A549 (cell line): ENCODE data around the gene PVALEF. TPM values are rescaled to one million over a fixed set of nuclear protein-coding genes. Genes with fewer than 3 reads are reported as not detected.
A peak's percentile ranks its signal among the peaks of the same experiment; 100 is the strongest.

Experiments
- ATAC-seq, 2 experiments: fragments of 200-7000 bp in 1 of 2; fragments of >200 bp in 1 of 2; cut with Nextera tagmentation in 1 of 2; cut with Tn5 transposase in 1 of 2; 3 replicates each; pipeline versions ENCODE4 v1.8.0 to v1.9.1; 2018 to 2020; ENCODE audit warnings: mild to moderate bottlenecking in 1 of 2, moderate library complexity in 1 of 2
- CTCF ChIA-PET: fragments of 300-600 bp; sonication (Branson Sonifier 250); formaldehyde crosslinking; extraction: SDS; loops from one replicate; lab custom pipeline; 2021; ENCODE audit warnings: antibody characterized with exemption, inconsistent platforms; lab: Yijun Ruan, JAX
- POLR2A ChIA-PET: fragments of 350-600 bp; formaldehyde crosslinking; extraction: SDS; loops from one replicate; lab custom pipeline; 2021; ENCODE audit warnings: antibody characterized with exemption, inconsistent platforms; lab: Yijun Ruan, JAX
- DNase-seq, 2 experiments: peaks; one replicate each; pipeline versions ENCODE4 v3.0.0 to v3.0.0-alpha.2; 2011 to 2016; ENCODE audit warnings: low read depth in 1 of 2, low spot score in 1 of 2
- FAIRE-seq: peaks from 2 replicates; lab custom pipeline; 2011; peaks lifted over from hg19 to GRCh38; lab: Jason Lieb, UNC
- H3K27ac ChIP-seq, 2 experiments: fragments of >200 bp; sonication (Bioruptor Twin); formaldehyde crosslinking; 3 replicates each; pipeline ENCODE4 v1.5.1; 2016 to 2017
- H3K4me1 ChIP-seq: fragments of >200 bp; sonication (Bioruptor Twin); formaldehyde crosslinking; 3 replicates; pipeline ENCODE4 v1.6.1; 2016
- H3K4me2 ChIP-seq: fragments of >200 bp; sonication (Bioruptor Twin); formaldehyde crosslinking; 3 replicates; pipeline ENCODE4 v1.6.1; 2016
- H3K4me3 ChIP-seq: fragments of >200 bp; sonication (Bioruptor Twin); formaldehyde crosslinking; 3 replicates; pipeline ENCODE4 v1.5.1; 2016
- H3K9me3 ChIP-seq: fragments of >200 bp; sonication (Bioruptor Twin); formaldehyde crosslinking; 3 replicates; pipeline ENCODE4 v1.6.1; 2016
- CTCF ChIP-seq: fragments of >200 bp; sonication (Bioruptor Twin); formaldehyde crosslinking; IDR thresholded peaks from 3 replicates; pipeline ENCODE4 v1.5.1; 2016
- EHF ChIP-seq: fragments of 250-450 bp; sonication (Bioruptor Pico); IDR thresholded peaks from 2 replicates; pipeline ENCODE4 v1.5.0; 2020; ENCODE audit warnings: mild to moderate bottlenecking
- EP300 ChIP-seq, 2 experiments: fragments of >200 bp; sonication (Bioruptor Twin); formaldehyde crosslinking; IDR thresholded peaks; 2 replicates in 1 of 2; 3 replicates in 1 of 2; pipeline ENCODE4 v1.6.1; 2016 to 2017
- FOSB ChIP-seq: fragments of 250-450 bp; sonication (Bioruptor Pico); IDR thresholded peaks from 2 replicates; pipeline ENCODE4 v1.5.0; 2020; ENCODE audit warnings: mild to moderate bottlenecking, moderate library complexity
- HES2 ChIP-seq: fragments of >200 bp; sonication (Bioruptor Twin); formaldehyde crosslinking; IDR thresholded peaks from 2 replicates; pipeline ENCODE4 v1.6.1; 2016
- HEYL ChIP-seq: fragments of 250-450 bp; sonication (Bioruptor Pico); IDR thresholded peaks from 2 replicates; pipeline ENCODE4 v1.8.0; 2021; ENCODE audit warnings: mild to moderate bottlenecking, moderate library complexity
- HOXA7 ChIP-seq: fragments of 250-450 bp; sonication (Bioruptor Pico); IDR thresholded peaks from 2 replicates; pipeline ENCODE4 v1.5.0; 2020; ENCODE audit warnings: mild to moderate bottlenecking, moderate library complexity
- HOXB13 ChIP-seq: fragments of 250-450 bp; sonication (Bioruptor Pico); IDR thresholded peaks from 2 replicates; pipeline ENCODE4 v1.5.0; 2020; ENCODE audit warnings: low read depth, mild to moderate bottlenecking, moderate library complexity
- HOXB5 ChIP-seq: fragments of 250-450 bp; sonication (Bioruptor Pico); IDR thresholded peaks from 2 replicates; pipeline ENCODE4 v1.5.0; 2020; ENCODE audit warnings: mild to moderate bottlenecking, moderate library complexity
- MAFK ChIP-seq: fragments of 450-650 bp; IDR thresholded peaks from 2 replicates; pipeline ENCODE4 v1.6.1; 2014; ENCODE audit not compliant: partially characterized antibody
- MAX ChIP-seq: IDR thresholded peaks from 2 replicates; pipeline ENCODE4 v1.6.1; 2012
- RAD21 ChIP-seq, 2 experiments: fragments of >200 bp in 1 of 2; sonication (Bioruptor Twin) in 1 of 2; formaldehyde crosslinking in 1 of 2; IDR thresholded peaks in 1 of 2; conservative IDR thresholded peaks in 1 of 2; 2 replicates in 1 of 2; 3 replicates in 1 of 2; pipeline ENCODE4 v1.6.1; 2012 to 2018; ENCODE audit warnings: inconsistent platforms in 1 of 2
- SMC3 ChIP-seq: fragments of >200 bp; sonication (Bioruptor Twin); formaldehyde crosslinking; IDR thresholded peaks from 3 replicates; pipeline ENCODE4 v1.6.1; 2018; ENCODE audit warnings: inconsistent platforms
- ZFP36 ChIP-seq: fragments of 450-650 bp; IDR thresholded peaks from 2 replicates; pipeline ENCODE4 v1.6.1; 2014; ENCODE audit warnings: borderline replicate concordance; ENCODE audit not compliant: partially characterized antibody
- ZNF302 ChIP-seq: fragments of 250-450 bp; sonication (Bioruptor Pico); IDR thresholded peaks from 2 replicates; pipeline ENCODE4 v1.9.0; 2021; ENCODE audit warnings: inconsistent platforms, mild to moderate bottlenecking, moderate library complexity
- ZSCAN20 ChIP-seq: fragments of 250-450 bp; sonication (Bioruptor Pico); IDR thresholded peaks from 2 replicates; pipeline ENCODE4 v1.8.0; 2022; ENCODE audit warnings: mild to moderate bottlenecking, moderate library complexity
- WGBS: methylation state at CpG from one replicate; pipeline ENCODE4 v1.1.6; 2017; ENCODE audit errors: missing lambda C conversion rate; 5-methylcytosine and 5-hydroxymethylcytosine counted together
- polyA plus RNA-seq, 4 experiments: library from polyadenylated mRNA; depleted of rRNA in 3 of 4; stranded (reverse); fragments of >200 nt; fragmentation: RNase III in 1 of 4; extraction: RNeasy Plus Mini Kit Qiagen cat#74134 plus additional on column Dnase treatment in 1 of 4; gene quantifications; 2 replicates in 3 of 4; 3 replicates in 1 of 4; pipeline ENCODE4 v1.2.3, GENCODE V29; 2011 to 2017
- small RNA-seq, 6 experiments: library from RNA; depleted of rRNA; stranded (forward); fragments of <200 nt; gene quantifications; one replicate each; pipeline ENCODE3, GENCODE V24; 2012

Gene PVALEF
- polyA plus RNA-seq, 2 of the 4 experiments (the other 2 are of a cell fraction), result not detected

GRCh38 chr17:81230043-81230820, 64.9 kb downstream of the PVALEF start:
- POLR2A ChIA-PET, result no interaction called here
- TF ChIP-seq CTCF, result peak; percentile 50
- TF ChIP-seq HOXB5 (CRISPR knock-in tag), result no peak
- TF ChIP-seq EP300 (IDR thresholded peaks at IDR 0.05), result no peak
- TF ChIP-seq ZFP36, result peak; percentile 89
- TF ChIP-seq EHF (CRISPR knock-in tag), result no peak
- no peak for TF ChIP-seq MAX
- peak; percentile 34 to 60; a peak in 2 of 5 replicates for TF ChIP-seq RAD21 (conservative IDR thresholded peaks at IDR 0.05 in 1 of 2, IDR thresholded peaks at IDR 0.05 in 1 of 2)
- no peak for TF ChIP-seq ZNF302 (CRISPR knock-in tag)
- no peak for TF ChIP-seq HEYL
- no peak for TF ChIP-seq HOXA7 (CRISPR knock-in tag)
- TF ChIP-seq FOSB (CRISPR knock-in tag), result no peak
- no peak for TF ChIP-seq MAFK
- TF ChIP-seq SMC3, result peak; percentile 30; the same call in 2 of the 3 replicates
- FAIRE-seq (no peak), DNase-seq (peak; percentile 56 to 79), ATAC-seq (peak; percentile 44 to 81; a peak in 5 of 6 replicates)
- Histone ChIP-seq H3K4me2 (no peak overlapping the region), H3K4me3 (no peak overlapping the region), H3K27ac (no peak overlapping the region), H3K4me1 (no peaks in the 10 kb centered on the region), H3K9me3 (peaks cover 8% of the 10 kb centered on the region; the same call in 2 of the 3 replicates)
- CTCF ChIA-PET, result interaction anchor here (0.6 to 13.0 kb wide), 26 partner anchors 9 to 254 kb away, joined by 3 to 153 read pairs (median 4); partner anchors contain the start of genes NDUFAF8 and TEPSIN
- 74% methylated on average over 26 of the region's 26 CpGs for WGBS

DNA sequence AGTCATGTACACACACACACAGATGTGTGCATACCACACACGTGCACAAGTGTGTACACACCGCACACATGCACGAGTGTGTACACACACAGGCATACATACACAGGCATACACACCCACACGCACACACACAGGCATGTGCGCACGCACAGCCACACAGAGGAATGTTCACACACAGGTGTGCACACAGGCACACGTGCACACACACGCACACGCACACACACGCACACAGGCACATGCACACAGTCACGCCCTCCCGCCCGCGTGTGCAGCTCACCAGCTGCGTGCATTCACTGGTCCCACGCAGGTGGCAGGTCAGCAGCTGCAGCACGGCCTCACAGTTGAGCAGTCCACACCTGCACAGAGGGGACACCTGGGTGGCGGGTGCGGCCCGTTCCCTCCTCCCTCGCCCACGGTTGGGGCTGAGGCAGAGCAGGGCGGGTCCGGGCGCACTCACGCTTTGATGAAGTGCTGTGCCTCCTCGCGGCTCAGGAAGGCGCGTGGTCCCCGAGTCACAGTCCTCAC, 65.9 kb downstream of the PVALEF start:
- CTCF ChIA-PET, result interaction anchor here (0.9 to 13.0 kb wide), 13 partner anchors 9 to 370 kb away, joined by 3 to 153 read pairs (median 7); partner anchors contain the start of genes NDUFAF8 and TEPSIN
- 87% methylated on average over 21 of the region's 31 CpGs for WGBS
- H3K4me2 ChIP-seq, result no peak overlapping the region
- FAIRE-seq, result no peak
- no peak overlapping the region for H3K4me3 ChIP-seq
- no peak for DNase-seq
- no peak for TF ChIP-seq HOXA7 (CRISPR knock-in tag)
- no peak for TF ChIP-seq HES2
- H3K9me3 ChIP-seq, result peaks cover 8% of the 10 kb centered on the region; the same call in 2 of the 3 replicates
- no peak overlapping the region for H3K27ac ChIP-seq
- ATAC-seq, result no peak; a peak in 1 of 6 replicates
- no peaks in the 10 kb centered on the region for H3K4me1 ChIP-seq
- POLR2A ChIA-PET, result no interaction called here

GRCh38 chr17:81231766-81232581, 66.7 kb downstream of the PVALEF start:
- Histone ChIP-seq H3K27ac (no peak overlapping the region), H3K4me1 (no peaks in the 10 kb centered on the region; the same call in 2 of the 3 replicates), H3K4me3 (no peak overlapping the region), H3K4me2 (no peak overlapping the region), H3K9me3 (peaks cover 5% of the 10 kb centered on the region; the same call in 2 of the 3 replicates)
- WGBS, result 91% methylated on average over 30 of the region's 43 CpGs
- CTCF ChIA-PET, result interaction anchor here (1.2 to 13.0 kb wide), 8 partner anchors 9 to 369 kb away, joined by 3 to 153 read pairs (median 5); partner anchors contain the start of genes NDUFAF8 and TEPSIN
- TF ChIP-seq ZSCAN20 (CRISPR knock-in tag), result no peak
- TF ChIP-seq HOXB13 (CRISPR knock-in tag), result no peak
- ATAC-seq (no peak), DNase-seq (no peak), FAIRE-seq (no peak)
- POLR2A ChIA-PET, result no interaction called here

Small RNA genes lying within 50 kb of the gene (small RNA-seq; reads per million reads assigned to genes)
- gene MIR1250, result 0 to 4.5 (median 0) reads per million in 6 experiments
- 0.62 to 90.9 (median 23.2) reads per million in 6 experiments for gene MIR3065
- 0 reads per million in 6 experiments for gene MIR657

Other genes starting within 250 kb of the PVALEF start
- gene CHMP6, start 173.7 kb upstream of the PVALEF start, polyA plus RNA-seq (2011; rRNA removed), result 17.8 and 28.9 TPM in 2 replicates
- gene CHMP6, start 173.7 kb upstream of the PVALEF start, polyA plus RNA-seq (2017; fragmentation: RNase III; extraction: RNeasy Plus Mini Kit Qiagen cat#74134 plus additional on column Dnase treatment), result 26.6 to 32.7 TPM (median 30.8 TPM) in 3 replicates
- 7.1 and 8.6 TPM in 2 replicates for gene BAIAP2, start 130.4 kb upstream of the PVALEF start, polyA plus RNA-seq (2011; rRNA removed)
- gene BAIAP2, start 130.4 kb upstream of the PVALEF start, polyA plus RNA-seq (2017; fragmentation: RNase III; extraction: RNeasy Plus Mini Kit Qiagen cat#74134 plus additional on column Dnase treatment), result 23.9 to 30.4 TPM (median 27.5 TPM) in 3 replicates
- gene AATK, start 714 bp downstream of the PVALEF start, polyA plus RNA-seq (2011; rRNA removed), result 0.17 and 0.26 TPM in 2 replicates
- gene AATK, start 714 bp downstream of the PVALEF start, polyA plus RNA-seq (2017; fragmentation: RNase III; extraction: RNeasy Plus Mini Kit Qiagen cat#74134 plus additional on column Dnase treatment), result 0.37 to 0.51 TPM (median 0.39 TPM) in 3 replicates
- 2.6 and 3.3 TPM in 2 replicates for gene CEP131, start 57.5 kb downstream of the PVALEF start, polyA plus RNA-seq (2011; rRNA removed)
- gene CEP131, start 57.5 kb downstream of the PVALEF start, polyA plus RNA-seq (2017; fragmentation: RNase III; extraction: RNeasy Plus Mini Kit Qiagen cat#74134 plus additional on column Dnase treatment), result 10.3 to 11.5 TPM (median 10.5 TPM) in 3 replicates
- 12.5 TPM in 2 replicates for gene TEPSIN, start 73.5 kb downstream of the PVALEF start, polyA plus RNA-seq (2011; rRNA removed)
- gene TEPSIN, start 73.5 kb downstream of the PVALEF start, polyA plus RNA-seq (2017; fragmentation: RNase III; extraction: RNeasy Plus Mini Kit Qiagen cat#74134 plus additional on column Dnase treatment), result 26.1 to 31.3 TPM (median 30.4 TPM) in 3 replicates
- gene NDUFAF8, start 73.8 kb downstream of the PVALEF start, polyA plus RNA-seq (2011; rRNA removed), result 198 and 308 TPM in 2 replicates
- 173 to 192 TPM (median 179 TPM) in 3 replicates for gene NDUFAF8, start 73.8 kb downstream of the PVALEF start, polyA plus RNA-seq (2017; fragmentation: RNase III; extraction: RNeasy Plus Mini Kit Qiagen cat#74134 plus additional on column Dnase treatment)
- 35.8 and 49.3 TPM in 2 replicates for gene SLC38A10, start 129.8 kb downstream of the PVALEF start, polyA plus RNA-seq (2011; rRNA removed)
- gene SLC38A10, start 129.8 kb downstream of the PVALEF start, polyA plus RNA-seq (2017; fragmentation: RNase III; extraction: RNeasy Plus Mini Kit Qiagen cat#74134 plus additional on column Dnase treatment), result 59.7 to 72.9 TPM (median 67.4 TPM) in 3 replicates
- 2.1 and 2.6 TPM in 2 replicates for gene BAHCC1, start 229.9 kb downstream of the PVALEF start, polyA plus RNA-seq (2011; rRNA removed)
- gene BAHCC1, start 229.9 kb downstream of the PVALEF start, polyA plus RNA-seq (2017; fragmentation: RNase III; extraction: RNeasy Plus Mini Kit Qiagen cat#74134 plus additional on column Dnase treatment), result 5.2 to 5.9 TPM (median 5.8 TPM) in 3 replicates